Motor neuron (in vitro differentiated cells): ENCODE results near the gene THPO. TPM values are rescaled to one million over a fixed set of nuclear protein-coding genes. Genes with fewer than 3 reads are reported as not detected.

Experiments used
- ATAC-seq, 8 experiments: fragments of 200-7000 bp; cut with Tn5 transposase; replicated peaks in 6 of 8; 2 replicates each; pipeline ENCODE4 v1.8.0; 2021; ENCODE audit warnings: mild to moderate bottlenecking in 8 of 8, moderate library complexity in 8 of 8
- H3K27ac ChIP-seq, 2 donors: fragments of 250-450 bp; sonication (Bioruptor Pico); 2 replicates each; pipeline ENCODE4 v1.9.0; 2021; ENCODE audit warnings: antibody characterized with exemption in 2 of 2, mild to moderate bottlenecking in 2 of 2, moderate library complexity in 1 of 2
- H3K4me1 ChIP-seq, 2 donors: fragments of 250-450 bp; sonication (Bioruptor Pico); replicated peaks in 1 of 2; 2 replicates each; pipeline ENCODE4 v1.6.1; 2021; ENCODE audit warnings: antibody characterized with exemption in 2 of 2, mild to moderate bottlenecking in 2 of 2, moderate library complexity in 1 of 2
- H3K4me3 ChIP-seq, 5 donors: fragments of 250-450 bp; sonication (Bioruptor Pico); 2 replicates each; pipeline ENCODE4 v1.9.0; 2021; ENCODE audit warnings: antibody characterized with exemption in 5 of 5, mild to moderate bottlenecking in 5 of 5, moderate library complexity in 4 of 5
- WGBS, 10 experiments: fragments of 450-650 bp; shearing (Covaris generic); methylation state at CpG; one replicate each; pipeline ENCODE4 v1.0.0; 2022; 5-methylcytosine and 5-hydroxymethylcytosine counted together
- in situ Hi-C, 9 experiments: fragments of 400-800 bp; cut with MboI; loops; one replicate each; pipeline ENCODE4 v1.15.0; 2021; ENCODE audit warnings: low sequenced_read_pairs in 9 of 9, low pct_unique_long_range_greater_than_20kb in 2 of 9; ENCODE audit not compliant: unreplicated experiment in 9 of 9
- total RNA-seq, 8 experiments: library from RNA; unstranded; fragments of 300-600 nt; gene quantifications; 2 replicates each; pipeline versions ENCODE4 v1.2.3 to v1.2.4, GENCODE V29; 2022

Gene THPO
- total RNA-seq, 8 experiments from 2014 or later: 0.22 to 1.4 (median 0.53) TPM

DNA sequence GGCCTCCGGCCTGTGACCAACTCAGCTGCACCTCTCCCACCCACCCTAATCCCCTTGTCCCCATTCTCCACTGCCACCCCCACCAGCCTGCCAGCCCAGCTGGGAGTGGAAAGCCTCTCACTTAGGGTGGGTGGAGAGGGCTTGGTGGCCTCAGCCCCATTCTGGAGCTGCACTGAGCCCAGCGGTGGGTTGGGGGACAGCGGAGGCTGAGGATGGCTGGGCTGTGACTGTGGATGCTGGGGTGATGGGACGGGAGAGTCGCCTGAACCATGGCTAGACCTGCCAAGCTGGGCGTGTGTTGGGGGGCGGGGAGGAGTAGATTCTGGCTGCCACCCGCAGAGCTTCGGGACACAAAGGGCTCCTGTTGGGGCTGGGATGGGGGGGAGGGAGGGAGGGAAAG, 18.4 kb downstream of the THPO start:
- H3K4me3 ChIP-seq: peak overlapping the region; percentile 56 to 78 (median 67)
- ATAC-seq: no peak
- in situ Hi-C loops: loop anchor here in 5 of 9 experiments (25.0 kb wide), 3 partner anchors 178 to 428 kb away; no protein-coding TSS in a partner anchor
- peaks cover 22 to 29% of the 10 kb centered on the region in 2 donors for H3K4me1 ChIP-seq
- no CpG with 5 or more reads among the region's 9 CpGs for WGBS, 10 experiments
- no peak overlapping the region for H3K27ac ChIP-seq

DNA sequence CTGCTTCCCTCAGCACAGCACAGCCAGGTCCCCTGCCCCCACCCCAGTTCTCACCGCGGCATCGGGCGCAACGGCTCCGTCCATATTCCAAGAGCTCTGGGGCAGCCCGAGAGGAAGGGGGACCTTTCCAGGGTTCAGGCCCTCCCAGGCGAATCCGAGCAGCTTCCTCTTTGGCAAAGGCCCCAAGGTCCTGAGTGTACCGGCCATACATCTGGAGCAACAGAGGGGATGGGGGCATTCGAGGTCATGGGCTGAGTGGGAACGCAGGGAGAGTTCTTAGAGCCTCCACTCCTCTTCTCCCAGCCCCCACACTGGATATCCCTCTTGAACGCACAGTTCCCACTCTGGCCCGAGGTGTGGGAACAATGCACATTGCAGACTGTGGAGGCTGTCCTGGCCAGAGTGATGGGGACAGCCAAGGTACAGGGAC, 19.1 kb downstream of the THPO start:
- Histone ChIP-seq H3K4me1 (peaks cover 15 to 22% of the 10 kb centered on the region in 2 donors), H3K27ac (no peak overlapping the region), H3K4me3 (no peak overlapping the region)
- in situ Hi-C loops: loop anchor here in 5 of 9 experiments (25.0 kb wide), 3 partner anchors 178 to 428 kb away; no protein-coding TSS in a partner anchor
- WGBS, 10 experiments: 40 to 86% (median 73%) methylated on average over 1 to 9 of the region's 14 CpGs; no CpG with 5 or more reads in 7 of the 10 experiments
- no peak for ATAC-seq

DNA sequence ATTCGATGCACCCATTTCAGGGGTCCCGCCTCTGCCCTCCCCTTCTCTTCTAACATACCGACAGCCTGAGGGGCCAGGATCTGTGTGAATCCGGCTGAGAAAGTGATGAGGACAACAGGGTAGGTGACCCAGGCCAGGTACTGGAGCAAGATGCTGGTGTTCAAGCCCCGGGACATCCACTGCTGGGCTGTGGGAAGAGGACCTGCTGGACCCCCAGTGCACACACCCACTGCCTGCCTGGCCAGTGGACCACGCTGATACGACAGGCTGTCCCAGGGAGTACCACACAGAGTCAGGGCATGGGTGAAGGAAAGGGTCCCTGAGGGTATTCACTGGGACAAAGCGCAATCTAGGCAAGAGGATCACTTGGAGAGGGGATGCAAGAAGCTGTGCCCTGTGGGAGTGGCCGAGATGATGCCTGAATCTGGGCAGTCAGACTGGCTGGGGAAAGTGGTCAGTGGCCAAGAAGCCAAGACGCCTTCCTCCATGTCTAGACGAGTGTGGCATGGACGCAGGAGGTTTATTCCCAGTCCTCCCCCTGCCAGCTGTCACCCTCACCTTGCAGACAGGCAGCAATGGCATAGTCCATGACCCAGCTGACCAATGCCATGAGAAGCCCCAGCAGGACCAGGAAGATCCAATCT, 19.8 kb downstream of the THPO start:
- no peak for ATAC-seq
- H3K27ac ChIP-seq: no peak overlapping the region
- WGBS, 10 experiments: 80 to 100% (median 97%) methylated on average over 2 to 5 of the region's 12 CpGs; no CpG with 5 or more reads in 4 of the 10 experiments
- H3K4me1 ChIP-seq: peaks cover 14 to 20% of the 10 kb centered on the region in 2 donors
- H3K4me3 ChIP-seq: no peak overlapping the region
- in situ Hi-C loops: loop anchor here in 5 of 9 experiments (25.0 kb wide), 3 partner anchors 179 to 429 kb away; no protein-coding TSS in a partner anchor

DNA sequence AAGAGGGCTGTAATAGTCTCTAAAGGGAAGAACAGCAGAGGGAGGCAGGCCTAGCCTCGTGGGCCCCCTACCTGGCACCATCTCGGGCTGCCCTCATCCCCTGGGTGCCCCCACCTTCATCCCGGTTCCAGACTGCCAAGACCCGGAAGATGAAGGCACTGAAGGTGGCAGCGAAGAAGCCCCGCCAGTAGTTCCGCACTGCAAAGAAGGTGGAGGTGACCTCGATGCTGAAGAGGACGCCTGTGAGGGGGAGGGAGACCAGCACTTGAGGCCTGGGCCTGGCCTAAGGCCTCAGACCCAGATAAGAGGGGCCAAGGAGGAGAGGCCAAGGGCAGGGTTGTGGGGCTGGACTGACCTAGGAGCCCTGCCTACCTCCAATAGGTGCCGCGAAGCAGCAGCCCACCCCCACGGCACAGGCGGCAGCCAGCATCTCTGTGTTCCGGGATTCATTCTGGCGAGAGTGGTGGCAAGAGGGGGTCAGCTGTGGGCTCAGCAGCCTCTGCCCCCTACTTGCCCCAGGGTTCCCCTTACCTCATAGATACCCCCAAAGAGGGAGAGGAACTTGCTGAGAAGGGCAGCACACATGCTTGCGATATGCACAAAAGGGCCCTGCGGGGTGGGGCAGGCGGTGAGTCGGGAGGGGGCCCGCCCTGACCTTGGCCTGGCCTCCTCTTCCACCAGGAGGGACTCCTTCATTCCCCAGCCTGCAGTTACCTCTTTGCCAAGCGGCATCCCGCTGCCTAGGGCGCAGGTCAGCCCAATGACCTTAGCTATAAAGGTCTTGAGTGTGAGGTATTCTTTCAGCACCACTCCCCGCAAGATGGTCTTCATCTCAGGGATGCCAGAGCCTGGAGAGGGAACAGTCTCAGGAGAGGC, 20.5 kb downstream of the THPO start:
- no peak for ATAC-seq
- 90 to 100% (median 90%) methylated on average over 2 to 4 of the region's 24 CpGs; no CpG with 5 or more reads in 3 of the 10 experiments for whole genome bisulfite sequencing, 10 experiments
- no peak overlapping the region for H3K4me3 ChIP-seq
- H3K4me1 ChIP-seq: peaks cover 14 to 20% of the 10 kb centered on the region in 2 donors
- in situ Hi-C loops: loop anchor here in 5 of 9 experiments (25.0 kb wide), 3 partner anchors 180 to 430 kb away; no protein-coding TSS in a partner anchor
- H3K27ac ChIP-seq: no peak overlapping the region

DNA sequence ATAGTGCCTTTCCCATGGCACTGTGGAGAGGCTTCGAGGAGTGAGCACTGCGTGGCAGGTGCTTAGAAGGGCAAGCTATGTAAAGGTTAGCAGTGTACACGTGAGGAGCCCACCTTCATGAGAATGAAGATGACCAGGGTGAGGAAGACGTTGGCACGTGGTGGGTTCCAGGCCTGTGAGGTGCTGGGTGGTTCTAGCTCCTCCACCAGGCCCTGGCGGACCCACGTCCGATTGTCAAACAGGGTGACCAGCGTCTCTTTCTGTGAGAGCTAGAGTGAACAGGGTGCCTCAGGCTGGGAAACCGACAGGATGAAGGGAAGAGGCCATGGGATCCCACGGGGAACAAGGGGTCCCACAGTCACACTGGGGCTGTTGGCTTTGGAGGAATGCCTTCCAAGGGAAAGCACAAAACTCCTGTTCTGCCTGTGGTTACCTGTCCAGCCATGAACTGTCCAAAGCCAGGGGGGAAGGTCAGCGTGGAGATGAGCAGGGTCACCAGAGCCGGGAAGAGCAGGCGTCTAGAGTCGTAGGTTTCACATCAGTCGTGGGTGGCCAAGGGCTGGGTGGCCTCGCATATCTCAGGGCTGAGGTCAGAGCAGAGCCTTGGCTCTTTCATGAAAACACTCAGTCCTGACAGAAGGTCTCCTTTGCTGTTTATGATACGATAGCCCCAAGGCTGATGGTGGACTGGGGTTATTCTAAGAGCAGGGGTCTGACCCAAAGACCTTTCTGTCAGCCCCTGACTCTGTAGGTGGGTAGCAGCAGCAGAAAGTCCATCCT, 22.6 kb downstream of the THPO start:
- 75 to 100% (median 94%) methylated on average over 1 to 4 of the region's 18 CpGs; no CpG with 5 or more reads in 4 of the 10 experiments for WGBS, 10 experiments
- Histone ChIP-seq H3K4me3 (no peak overlapping the region), H3K4me1 (peaks cover 14 to 17% of the 10 kb centered on the region in 2 donors), H3K27ac (no peak overlapping the region)
- in situ Hi-C loops: loop anchor here in 5 of 9 experiments (25.0 kb wide), 3 partner anchors 182 to 432 kb away; no protein-coding TSS in a partner anchor
- peak in 1 of 8 experiments; percentile 6 for ATAC-seq

DNA sequence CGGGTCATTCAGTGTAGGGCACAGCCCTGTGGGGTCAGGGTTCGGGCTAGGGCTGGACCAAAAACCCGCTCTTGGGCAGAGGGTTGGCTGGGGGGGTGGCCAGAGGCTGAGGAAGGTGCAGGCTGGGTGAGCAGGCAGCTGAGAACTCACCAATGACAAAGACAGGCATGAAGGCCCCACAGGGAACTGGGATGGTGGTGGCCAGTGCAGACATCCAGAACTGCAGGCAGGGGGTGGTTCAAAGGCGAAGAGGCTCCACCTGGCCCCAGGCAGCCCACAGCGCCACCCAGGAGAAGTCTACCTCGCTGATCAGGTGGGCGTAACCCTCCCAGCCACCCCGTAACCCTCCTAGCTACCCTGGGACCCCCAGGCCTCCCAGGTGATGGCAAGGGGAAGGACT, 23.3 kb downstream of the THPO start:
- in situ Hi-C loops: loop anchor here in 5 of 9 experiments (25.0 kb wide), 3 partner anchors 183 to 433 kb away; no protein-coding TSS in a partner anchor
- Histone ChIP-seq H3K4me3 (no peak overlapping the region), H3K4me1 (peaks cover 7 to 10% of the 10 kb centered on the region in 2 donors), H3K27ac (peak overlapping the region in 1 of 2 donors; percentile 27)
- WGBS, 10 experiments: 90 to 100% (median 97%) methylated on average over 1 to 3 of the region's 8 CpGs; no CpG with 5 or more reads in 6 of the 10 experiments
- peak in 6 of 8 experiments; percentile 4 to 21 (median 10) for ATAC-seq

DNA sequence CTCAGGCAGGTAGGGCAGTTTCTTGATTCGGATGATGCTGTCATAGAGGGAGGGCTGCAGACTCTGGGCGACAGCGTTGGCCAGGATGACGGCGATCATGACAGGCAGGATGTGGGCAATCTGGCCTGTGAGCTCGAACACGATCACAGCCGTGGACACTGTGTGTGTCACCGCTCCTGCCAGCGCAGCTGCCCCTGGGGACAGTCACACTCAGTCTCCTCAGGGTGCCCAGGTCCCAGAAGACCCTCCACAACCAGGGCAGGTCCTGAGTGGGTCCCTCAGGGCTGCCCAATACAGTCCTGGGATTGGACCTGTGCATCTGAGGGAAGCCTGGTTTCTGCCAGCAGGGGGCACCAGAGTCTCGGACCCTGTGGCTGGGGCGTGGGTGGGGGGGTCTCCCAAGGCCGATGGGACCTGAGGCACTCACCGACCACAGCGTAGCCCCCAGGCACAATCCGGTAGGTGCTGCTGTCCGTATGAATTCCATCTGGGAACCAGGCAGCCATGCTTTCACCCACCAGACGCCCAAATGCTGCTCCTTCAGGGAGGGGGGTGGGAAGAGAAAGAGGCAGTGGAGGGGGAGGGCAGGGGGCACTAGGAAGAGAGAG, 23.8 kb downstream of the THPO start:
- ATAC-seq: peak; percentile 42 to 92 (median 60)
- H3K4me1 ChIP-seq: peaks cover 2 to 5% of the 10 kb centered on the region in 2 donors
- H3K27ac ChIP-seq: peak overlapping the region in 1 of 2 donors; percentile 27
- H3K4me3 ChIP-seq: no peak overlapping the region
- in situ Hi-C loops: loop anchor here in 5 of 9 experiments (25.0 kb wide), 3 partner anchors 183 to 433 kb away; no protein-coding TSS in a partner anchor
- 0 to 100% (median 75%) methylated on average over 1 to 9 of the region's 18 CpGs; no CpG with 5 or more reads in 5 of the 10 experiments for WGBS, 10 experiments

DNA sequence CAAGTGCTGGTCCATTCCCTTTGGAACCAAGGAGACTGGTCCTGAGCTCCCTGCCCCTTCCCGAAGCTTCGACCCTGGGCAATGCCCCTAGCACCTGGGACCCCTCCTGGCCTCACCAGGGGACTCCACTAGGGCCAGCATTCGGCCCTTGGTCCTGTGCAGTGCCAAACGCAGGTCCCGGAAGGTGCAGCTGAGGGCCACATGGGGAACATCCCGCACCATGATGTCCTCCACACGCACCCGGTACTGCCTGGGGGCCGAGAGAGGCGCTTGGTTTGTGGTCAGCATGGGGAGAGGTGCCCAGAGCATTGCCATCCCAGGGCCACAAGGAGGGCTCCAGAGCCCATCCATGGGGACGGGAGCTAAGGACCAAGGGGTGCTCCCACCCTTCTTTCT, 24.5 kb downstream of the THPO start:
- ATAC-seq: peak in 1 of 8 experiments; percentile 14
- H3K27ac ChIP-seq: no peak overlapping the region
- 92 to 100% (median 100%) methylated on average over 1 to 5 of the region's 11 CpGs; no CpG with 5 or more reads in 6 of the 10 experiments for WGBS, 10 experiments
- in situ Hi-C loops: loop anchor here in 5 of 9 experiments (25.0 kb wide), 3 partner anchors 184 to 434 kb away; no protein-coding TSS in a partner anchor
- no peaks in the 10 kb centered on the region for H3K4me1 ChIP-seq
- H3K4me3 ChIP-seq: no peak overlapping the region

DNA sequence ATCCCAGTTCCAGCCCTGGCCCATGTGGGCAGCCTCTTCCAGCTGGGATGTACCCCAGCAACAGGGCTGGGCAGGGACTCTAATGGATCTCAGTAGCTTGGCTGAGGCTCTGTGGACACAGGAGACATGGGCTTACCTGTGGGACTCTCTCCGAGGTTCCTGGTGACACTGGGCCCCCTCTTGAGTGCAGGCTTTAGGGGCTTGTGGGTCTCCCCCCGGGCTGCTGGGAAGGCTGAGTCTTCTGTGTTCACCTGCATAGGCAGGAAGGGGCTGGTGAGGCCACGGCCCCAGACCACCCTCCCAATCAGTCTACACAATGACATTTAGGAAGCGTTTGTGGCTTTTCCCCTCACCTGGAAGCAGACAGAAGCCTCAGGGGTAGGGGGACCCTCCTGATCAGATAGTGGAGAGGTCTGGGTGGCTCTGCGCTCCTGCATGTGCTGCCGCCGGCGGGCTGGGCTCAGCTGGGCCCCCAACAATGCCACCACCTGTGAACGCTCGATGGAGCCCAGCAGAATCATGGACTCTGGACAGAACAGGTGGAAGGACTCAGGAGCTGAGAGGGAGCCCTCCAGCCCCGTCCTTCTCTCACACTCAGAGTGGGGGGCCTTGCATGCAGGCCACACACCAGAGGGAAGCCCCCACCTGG, 25.0 kb downstream of the THPO start:
- Histone ChIP-seq H3K4me3 (no peak overlapping the region), H3K27ac (no peak overlapping the region), H3K4me1 (no peaks in the 10 kb centered on the region)
- WGBS, 10 experiments: 60 to 95% (median 86%) methylated on average over 1 to 4 of the region's 11 CpGs; no CpG with 5 or more reads in 5 of the 10 experiments
- in situ Hi-C loops: loop anchor here in 5 of 9 experiments (25.0 kb wide), 3 partner anchors 184 to 434 kb away; no protein-coding TSS in a partner anchor
- peak in 1 of 8 experiments; percentile 7 for ATAC-seq

DNA sequence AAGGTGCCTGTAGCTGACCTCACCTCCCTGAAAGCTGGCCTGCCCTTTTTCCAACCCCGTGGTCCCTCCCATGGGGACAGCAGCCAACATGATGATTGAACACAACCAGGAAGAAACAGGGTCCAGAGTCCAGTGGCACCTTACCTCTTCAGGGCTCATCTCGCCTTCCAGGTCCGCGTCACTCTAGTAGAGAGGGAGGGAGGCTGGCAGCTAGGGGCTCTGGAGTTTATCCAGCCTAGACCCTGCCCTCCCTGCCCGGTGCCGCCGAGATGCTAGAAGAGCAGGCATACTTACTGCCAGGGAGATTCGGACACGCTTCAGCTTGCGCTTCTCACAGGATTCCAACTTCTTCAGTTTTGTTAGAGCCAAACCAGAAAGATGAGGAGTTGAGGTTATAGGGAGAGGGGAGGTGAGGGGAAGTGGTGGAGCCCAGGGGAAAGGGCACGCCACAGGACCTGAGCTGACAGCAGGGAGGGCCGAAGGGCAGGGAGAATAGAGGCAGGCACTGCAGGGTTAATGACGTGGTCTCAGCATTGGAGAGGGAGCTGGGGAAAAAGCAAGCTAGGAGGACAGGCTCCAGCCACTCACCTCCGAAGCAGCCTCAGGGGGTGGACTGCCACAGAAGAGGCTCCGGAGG, 25.7 kb downstream of the THPO start:
- peak in 2 of 8 experiments; percentile 4 to 16 for ATAC-seq
- no peak overlapping the region for H3K27ac ChIP-seq
- in situ Hi-C loops: loop anchor here in 5 of 9 experiments (25.0 kb wide), 3 partner anchors 185 to 435 kb away; no protein-coding TSS in a partner anchor
- WGBS, 10 experiments: 0 to 100% (median 91%) methylated on average over 1 to 6 of the region's 15 CpGs; no CpG with 5 or more reads in 2 of the 10 experiments
- no peak overlapping the region for H3K4me3 ChIP-seq
- H3K4me1 ChIP-seq: no peaks in the 10 kb centered on the region
